Measurements from ENCODE around the gene NDUFS6.
A peak's percentile ranks its signal among the peaks of the same experiment; 100 is the strongest.

Gene NDUFS6

DNA sequence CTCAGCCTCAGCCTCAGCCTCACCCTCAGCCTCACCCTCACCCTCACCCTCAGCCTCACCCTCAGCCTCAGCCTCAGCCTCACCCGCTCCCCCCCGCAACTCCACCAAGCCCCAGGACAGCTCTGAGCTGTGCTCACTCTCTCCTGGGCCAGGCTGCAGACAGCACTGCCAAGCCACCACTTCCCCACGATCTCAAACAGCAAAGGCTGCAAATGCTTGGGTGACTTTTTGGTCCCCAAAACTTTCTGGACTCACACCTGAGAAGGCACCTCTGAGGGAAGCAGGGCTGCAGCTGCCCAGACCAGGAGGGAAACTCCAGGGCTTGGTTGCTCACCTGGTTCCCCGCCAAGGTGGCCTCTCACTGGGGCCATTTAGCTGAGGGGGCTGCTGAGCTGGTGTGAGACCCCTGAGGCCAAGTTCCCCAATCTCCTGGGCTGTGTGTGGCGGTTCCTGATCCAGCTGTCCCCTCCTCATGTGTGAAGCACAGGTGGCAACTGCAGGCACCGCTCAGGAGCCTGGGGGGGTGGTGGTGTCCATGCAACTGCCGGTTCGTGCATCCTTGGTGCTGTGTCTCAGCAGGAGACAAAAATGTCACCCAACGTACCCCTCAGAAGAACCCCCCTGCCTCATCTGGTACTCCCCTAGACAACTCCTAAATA lies 19.4 kb upstream of the NDUFS6 start:
- Histone ChIP-seq H2AFZ (ENCODE audit: low read length) (no peak overlapping the region), H3K9ac (ENCODE audit: low read depth, low read length, poor library complexity) (no peak overlapping the region), H3K14ac (ENCODE audit: low read length) (no peak overlapping the region), H3K23ac (ENCODE audit: low read depth, low read length, poor library complexity) (no peak overlapping the region), H3K79me1 (ENCODE audit: low read depth, low read length) (no peaks in the 10 kb centered on the region), H2BK5ac (ENCODE audit: low read length) (no peak overlapping the region), H3K27ac (replicated peaks; ENCODE audit: low read length) (peak overlapping the region; percentile 19), H4K91ac (ENCODE audit: low read depth, low read length, poor library complexity) (no peak overlapping the region), H3K4me2 (ENCODE audit: insufficient read depth, low read length, poor library complexity, severe bottlenecking) (no peak overlapping the region), H2BK12ac (ENCODE audit: low read length) (no peak overlapping the region), H3K18ac (ENCODE audit: low read length) (no peak overlapping the region), H3K4ac (ENCODE audit: low read length) (no peak overlapping the region), H3K4me3 (ENCODE audit: low read length in 2 of 2) (no peak overlapping the region), H2BK120ac (ENCODE audit: low read depth, low read length) (no peak overlapping the region), H3K4me1 (ENCODE audit: control insufficient read depth in 2 of 2, insufficient read depth in 1 of 2, low read depth in 1 of 2, low read length in 2 of 2) (peaks cover 0 to 7% of the 10 kb centered on the region in 2 donors), H3K36me3 (replicated peaks in 1 of 2; ENCODE audit: control insufficient read depth in 2 of 2, insufficient read depth in 2 of 2, low read length in 2 of 2) (no peaks in the 10 kb centered on the region), H3K9me3 (replicated peaks in 1 of 2; ENCODE audit: control insufficient read depth in 2 of 2, insufficient read depth in 1 of 2, low read depth in 1 of 2, low read length in 2 of 2) (no peaks in the 10 kb centered on the region), H3K27me3 (ENCODE audit: control insufficient read depth in 3 of 3, insufficient read depth in 3 of 3, low read depth in 1 of 3, low read length in 3 of 3) (no peaks in the 10 kb centered on the region), H2BK15ac (ENCODE audit: low read length) (no peak overlapping the region), H4K8ac (ENCODE audit: low read depth, low read length) (no peak overlapping the region), H2AK5ac (ENCODE audit: low read depth, low read length) (no peak overlapping the region)
- WGBS, 2 donors (ENCODE audit: extremely low coverage in 2 of 2, insufficient read length in 2 of 2, insufficient replicate concordance in 1 of 2), result no CpG with 5 or more reads among the region's 9 CpGs
- DNase-seq (ENCODE audit: low spot score), result no peak

DNA sequence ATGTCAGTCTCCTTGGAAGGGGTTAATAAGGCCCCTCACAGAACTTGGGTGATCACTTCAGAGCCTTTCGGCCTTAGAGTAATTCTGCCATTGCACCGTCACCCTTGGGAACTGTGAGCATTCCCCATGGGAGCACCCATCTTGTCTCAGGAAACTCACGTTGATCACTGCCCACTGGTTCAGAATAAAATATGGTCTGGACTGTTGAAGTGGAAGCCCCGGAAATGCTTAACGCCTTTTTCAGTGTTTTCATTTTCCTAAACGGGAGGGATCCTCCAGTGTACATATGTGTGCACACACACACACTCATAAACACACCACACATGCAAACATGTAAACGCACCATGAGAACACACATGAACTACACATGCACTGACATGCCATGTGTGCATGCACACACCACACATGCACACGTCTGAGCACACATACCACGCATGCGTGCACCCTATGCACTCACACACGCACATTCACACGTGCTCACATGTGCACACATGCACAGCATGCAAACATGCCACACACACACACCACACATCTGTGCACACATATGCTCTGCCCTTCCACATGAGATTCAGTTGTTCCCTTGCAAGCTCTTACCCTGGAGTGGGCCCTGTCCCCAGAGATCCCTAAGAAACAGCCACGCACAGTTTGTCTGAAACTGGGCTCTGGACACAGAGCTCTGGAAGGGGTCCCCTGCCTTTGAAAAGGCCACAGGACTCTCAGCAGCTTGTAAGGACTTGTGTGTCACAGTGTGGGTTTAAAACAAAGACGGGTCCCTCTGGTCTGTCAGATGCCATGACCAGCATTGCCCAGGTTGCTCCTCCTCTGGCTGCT lies 18.6 kb upstream of the NDUFS6 start:
- Histone ChIP-seq H3K36me3 (replicated peaks in 1 of 2; ENCODE audit: control insufficient read depth in 2 of 2, insufficient read depth in 2 of 2, low read length in 2 of 2) (no peaks in the 10 kb centered on the region), H3K4ac (ENCODE audit: low read length) (no peak overlapping the region), H2AK5ac (ENCODE audit: low read depth, low read length) (peak overlapping the region; percentile 29), H2BK12ac (ENCODE audit: low read length) (no peak overlapping the region), H2AFZ (ENCODE audit: low read length) (peak overlapping the region; percentile 47), H3K27me3 (ENCODE audit: control insufficient read depth in 3 of 3, insufficient read depth in 3 of 3, low read depth in 1 of 3, low read length in 3 of 3) (no peaks in the 10 kb centered on the region), H3K4me2 (ENCODE audit: insufficient read depth, low read length, poor library complexity, severe bottlenecking) (no peak overlapping the region), H3K4me1 (ENCODE audit: control insufficient read depth in 2 of 2, insufficient read depth in 1 of 2, low read depth in 1 of 2, low read length in 2 of 2) (peaks cover 0 to 7% of the 10 kb centered on the region in 2 donors), H3K4me3 (ENCODE audit: low read length in 2 of 2) (no peak overlapping the region), H3K9me3 (replicated peaks in 1 of 2; ENCODE audit: control insufficient read depth in 2 of 2, insufficient read depth in 1 of 2, low read depth in 1 of 2, low read length in 2 of 2) (no peaks in the 10 kb centered on the region), H3K23ac (ENCODE audit: low read depth, low read length, poor library complexity) (no peak overlapping the region), H4K8ac (ENCODE audit: low read depth, low read length) (no peak overlapping the region), H3K14ac (ENCODE audit: low read length) (no peak overlapping the region), H3K9ac (ENCODE audit: low read depth, low read length, poor library complexity) (peak overlapping the region; percentile 24), H2BK5ac (ENCODE audit: low read length) (no peak overlapping the region), H2BK120ac (ENCODE audit: low read depth, low read length) (no peak overlapping the region), H2BK15ac (ENCODE audit: low read length) (no peak overlapping the region), H4K91ac (ENCODE audit: low read depth, low read length, poor library complexity) (no peak overlapping the region), H3K79me1 (ENCODE audit: low read depth, low read length) (no peaks in the 10 kb centered on the region), H3K27ac (replicated peaks; ENCODE audit: low read length) (no peak overlapping the region), H3K18ac (ENCODE audit: low read length) (no peak overlapping the region)
- no CpG with 5 or more reads among the region's 14 CpGs for WGBS, 2 donors (ENCODE audit: extremely low coverage in 2 of 2, insufficient read length in 2 of 2, insufficient replicate concordance in 1 of 2)
- no peak for DNase-seq (ENCODE audit: low spot score)

DNA sequence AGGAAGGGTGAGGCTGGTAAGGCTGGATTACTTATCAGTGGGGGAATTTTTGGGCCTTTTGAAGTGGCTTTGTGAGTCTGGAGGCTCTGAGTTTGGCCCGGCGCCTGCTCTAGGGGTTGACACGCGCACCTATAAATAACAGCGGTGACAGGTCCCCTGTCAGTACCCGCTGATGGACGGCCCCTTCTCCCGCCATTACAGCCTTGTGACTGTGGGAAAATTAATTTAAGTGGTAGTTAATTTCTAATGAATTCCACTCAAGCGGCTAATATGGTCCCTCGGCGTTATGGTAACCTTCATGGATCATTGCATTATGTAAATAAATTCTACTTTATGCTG lies 18.0 kb upstream of the NDUFS6 start:
- H2AFZ ChIP-seq (ENCODE audit: low read length), result peak overlapping the region; percentile 47
- H3K4ac ChIP-seq (ENCODE audit: low read length), result no peak overlapping the region
- H3K18ac ChIP-seq (ENCODE audit: low read length), result no peak overlapping the region
- no peaks in the 10 kb centered on the region for H3K79me1 ChIP-seq (ENCODE audit: low read depth, low read length)
- no peak overlapping the region for H4K8ac ChIP-seq (ENCODE audit: low read depth, low read length)
- H3K9ac ChIP-seq (ENCODE audit: low read depth, low read length, poor library complexity), result no peak overlapping the region
- H3K23ac ChIP-seq (ENCODE audit: low read depth, low read length, poor library complexity), result no peak overlapping the region
- no CpG with 5 or more reads among the region's 11 CpGs for WGBS, 2 donors (ENCODE audit: extremely low coverage in 2 of 2, insufficient read length in 2 of 2, insufficient replicate concordance in 1 of 2)
- no peak overlapping the region for H2BK5ac ChIP-seq (ENCODE audit: low read length)
- no peak overlapping the region for H2BK15ac ChIP-seq (ENCODE audit: low read length)
- H2BK120ac ChIP-seq (ENCODE audit: low read depth, low read length), result no peak overlapping the region
- H3K9me3 ChIP-seq (replicated peaks in 1 of 2; ENCODE audit: control insufficient read depth in 2 of 2, insufficient read depth in 1 of 2, low read depth in 1 of 2, low read length in 2 of 2), result no peaks in the 10 kb centered on the region
- no peak overlapping the region for H3K4me2 ChIP-seq (ENCODE audit: insufficient read depth, low read length, poor library complexity, severe bottlenecking)
- H2BK12ac ChIP-seq (ENCODE audit: low read length), result no peak overlapping the region
- H3K14ac ChIP-seq (ENCODE audit: low read length), result no peak overlapping the region
- peaks cover 0 to 2% of the 10 kb centered on the region in 2 donors for H3K4me1 ChIP-seq (ENCODE audit: control insufficient read depth in 2 of 2, insufficient read depth in 1 of 2, low read depth in 1 of 2, low read length in 2 of 2)
- peak overlapping the region; percentile 29 for H2AK5ac ChIP-seq (ENCODE audit: low read depth, low read length)
- DNase-seq (ENCODE audit: low spot score), result no peak
- no peak overlapping the region for H4K91ac ChIP-seq (ENCODE audit: low read depth, low read length, poor library complexity)
- H3K27ac ChIP-seq (replicated peaks; ENCODE audit: low read length), result no peak overlapping the region
- no peak overlapping the region for H3K4me3 ChIP-seq (ENCODE audit: low read length in 2 of 2)
- no peaks in the 10 kb centered on the region for H3K36me3 ChIP-seq (replicated peaks in 1 of 2; ENCODE audit: control insufficient read depth in 2 of 2, insufficient read depth in 2 of 2, low read length in 2 of 2)
- H3K27me3 ChIP-seq (ENCODE audit: control insufficient read depth in 3 of 3, insufficient read depth in 3 of 3, low read depth in 1 of 3, low read length in 3 of 3), result no peaks in the 10 kb centered on the region

DNA sequence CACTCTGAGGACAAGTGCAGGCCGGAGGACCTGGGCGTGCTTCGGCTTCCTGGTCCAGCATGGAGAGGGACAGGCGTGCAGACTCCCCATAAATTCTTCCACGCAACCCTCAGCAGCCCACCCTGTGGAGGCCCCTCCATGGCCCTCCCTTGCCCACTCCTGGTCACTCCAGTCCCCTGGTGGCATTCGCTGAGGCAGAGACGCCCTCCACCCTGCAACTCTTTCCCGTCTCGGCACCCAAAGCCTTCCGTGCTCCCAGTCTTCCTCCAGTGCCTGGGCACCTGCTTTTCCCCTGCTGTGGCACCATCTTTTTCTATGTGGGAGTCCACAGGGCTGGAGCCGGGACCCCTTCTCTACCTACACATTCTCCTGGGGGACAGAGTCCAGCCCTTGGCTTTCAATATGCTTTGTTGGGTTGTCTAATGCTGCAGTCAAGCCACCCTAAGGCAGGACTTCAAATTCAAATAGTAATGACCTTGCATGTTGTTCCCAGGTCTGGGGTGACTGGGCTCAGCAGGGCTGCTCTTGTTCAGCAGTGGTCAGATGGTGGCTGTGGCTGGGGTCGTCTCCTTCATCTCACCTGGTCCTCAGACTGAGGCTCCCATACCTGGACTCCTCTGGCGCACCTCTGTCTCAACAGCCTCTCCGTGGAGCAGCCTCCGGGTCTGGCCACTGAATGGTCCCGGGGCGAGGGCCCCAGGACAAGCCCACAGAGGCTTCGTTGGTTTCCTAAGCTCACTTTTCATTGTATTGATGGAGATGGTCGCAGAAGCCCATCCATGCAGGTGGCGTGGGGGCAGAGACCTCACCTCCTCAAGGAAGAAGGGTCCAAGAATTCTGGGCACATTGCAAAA lies 16.8 kb upstream of the NDUFS6 start:
- WGBS, 2 donors (ENCODE audit: extremely low coverage in 2 of 2, insufficient read length in 2 of 2, insufficient replicate concordance in 1 of 2), result no CpG with 5 or more reads among the region's 20 CpGs
- Histone ChIP-seq H2BK12ac (ENCODE audit: low read length) (no peak overlapping the region), H3K14ac (ENCODE audit: low read length) (no peak overlapping the region), H2BK15ac (ENCODE audit: low read length) (no peak overlapping the region), H2BK5ac (ENCODE audit: low read length) (no peak overlapping the region), H2AK5ac (ENCODE audit: low read depth, low read length) (no peak overlapping the region), H3K4me3 (ENCODE audit: low read length in 2 of 2) (no peak overlapping the region), H3K27ac (replicated peaks; ENCODE audit: low read length) (no peak overlapping the region), H3K36me3 (replicated peaks in 1 of 2; ENCODE audit: control insufficient read depth in 2 of 2, insufficient read depth in 2 of 2, low read length in 2 of 2) (no peaks in the 10 kb centered on the region), H4K8ac (ENCODE audit: low read depth, low read length) (no peak overlapping the region), H3K18ac (ENCODE audit: low read length) (no peak overlapping the region), H3K27me3 (ENCODE audit: control insufficient read depth in 3 of 3, insufficient read depth in 3 of 3, low read depth in 1 of 3, low read length in 3 of 3) (no peaks in the 10 kb centered on the region), H3K4ac (ENCODE audit: low read length) (no peak overlapping the region), H3K4me1 (ENCODE audit: control insufficient read depth in 2 of 2, insufficient read depth in 1 of 2, low read depth in 1 of 2, low read length in 2 of 2) (peaks cover 2 to 4% of the 10 kb centered on the region in 2 donors), H3K23ac (ENCODE audit: low read depth, low read length, poor library complexity) (no peak overlapping the region), H2BK120ac (ENCODE audit: low read depth, low read length) (no peak overlapping the region), H3K4me2 (ENCODE audit: insufficient read depth, low read length, poor library complexity, severe bottlenecking) (no peak overlapping the region), H2AFZ (ENCODE audit: low read length) (no peak overlapping the region), H3K79me1 (ENCODE audit: low read depth, low read length) (no peaks in the 10 kb centered on the region), H3K9ac (ENCODE audit: low read depth, low read length, poor library complexity) (no peak overlapping the region), H3K9me3 (replicated peaks in 1 of 2; ENCODE audit: control insufficient read depth in 2 of 2, insufficient read depth in 1 of 2, low read depth in 1 of 2, low read length in 2 of 2) (no peaks in the 10 kb centered on the region), H4K91ac (ENCODE audit: low read depth, low read length, poor library complexity) (no peak overlapping the region)
- no peak for DNase-seq (ENCODE audit: low spot score)
